GM21526 (cell line): ENCODE measurements around the gene C10orf90.

Experiments
- ATAC-seq: cut with Tn5 transposase; IDR thresholded peaks from one replicate; pipeline ENCODE4 v1.9.1; 2021; ENCODE audit warnings: moderate library complexity; ENCODE audit not compliant: unreplicated experiment, low FRiP score

The C10orf90 gene

GRCh38 chr10:126586878-126587277, 83.6 kb downstream of the C10orf90 start:
- ATAC-seq, result no peak

DNA sequence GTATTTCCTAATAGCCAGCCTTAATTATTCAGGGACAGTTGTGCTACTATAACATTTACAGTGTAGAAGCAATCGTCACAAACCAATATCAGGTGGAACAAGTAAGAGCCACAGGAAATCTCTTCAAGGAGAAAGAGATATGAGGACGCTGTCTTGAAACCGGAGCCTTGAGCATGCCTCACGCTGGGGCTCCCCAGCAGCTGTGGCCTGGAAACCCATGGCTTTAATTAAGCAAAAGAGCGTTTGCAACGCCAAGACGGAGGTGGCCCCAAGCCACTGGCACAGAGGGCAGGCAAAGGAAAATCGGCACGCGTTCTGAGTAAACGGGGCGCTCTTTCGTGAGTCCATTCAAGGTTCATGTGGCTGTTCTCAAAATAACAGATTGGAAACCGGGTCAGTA, 84.4 kb downstream of the C10orf90 start:
- ATAC-seq, result no peak

DNA sequence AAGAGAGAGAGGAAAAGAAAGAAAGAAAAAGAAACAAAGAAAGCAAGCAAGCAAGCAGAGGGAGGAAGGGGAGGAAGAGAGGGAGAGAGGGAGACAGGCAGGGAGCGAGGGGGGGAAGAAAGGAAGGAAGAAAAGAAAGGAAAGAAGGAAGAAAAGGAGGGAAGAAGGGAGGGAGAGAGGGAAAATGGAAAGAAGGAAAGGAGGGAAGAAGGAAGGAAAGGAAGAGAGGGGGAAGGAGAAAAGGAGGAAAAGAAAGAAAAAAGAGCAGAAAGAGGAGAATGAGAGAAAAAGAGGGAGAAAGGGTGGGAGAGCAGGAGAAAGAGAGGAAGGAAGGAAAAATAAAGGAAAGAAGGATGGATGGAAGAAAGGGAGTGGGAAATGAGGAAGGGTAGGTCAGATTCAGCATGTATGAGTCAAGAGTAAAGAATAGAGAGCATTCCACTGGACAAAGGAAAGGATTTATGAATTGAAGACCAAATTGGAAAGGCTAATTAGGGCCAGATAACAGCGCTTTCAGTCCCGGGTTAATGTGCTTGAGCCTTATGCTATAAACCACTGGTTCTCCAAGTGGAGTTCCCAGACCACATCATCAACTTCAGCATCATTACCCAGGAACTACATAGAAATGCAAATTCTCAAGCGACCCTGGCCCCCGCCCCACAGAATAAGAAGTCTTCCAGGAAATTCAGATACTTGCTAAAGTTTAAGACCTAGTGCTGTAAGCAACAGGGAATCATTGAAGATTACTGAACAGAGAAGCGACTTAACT, 85.1 kb downstream of the C10orf90 start:
- ATAC-seq, result no peak

DNA sequence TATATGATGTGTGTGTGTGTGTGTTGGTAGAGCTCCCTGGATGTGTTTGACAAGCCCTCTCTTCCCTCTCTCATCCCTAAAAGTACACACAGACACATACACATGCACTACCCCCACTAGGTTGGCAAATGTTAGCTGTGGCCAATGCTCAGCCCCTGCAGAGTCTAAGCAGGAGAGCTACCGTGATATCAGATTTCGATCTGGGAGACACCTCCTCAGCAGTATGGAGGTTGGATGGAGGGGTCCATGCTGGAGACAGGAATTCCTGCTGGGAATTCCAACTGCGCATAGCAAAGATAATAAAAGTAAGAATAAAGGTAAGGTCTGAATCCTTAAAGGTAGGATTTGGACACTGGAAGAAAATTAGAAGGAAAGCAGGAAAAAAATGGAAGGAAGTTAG, 85.7 kb downstream of the C10orf90 start:
- no peak for ATAC-seq

- no peak for ATAC-seq
Observed at GRCh38 chr10:126583552-126584200, 86.8 kb downstream of the C10orf90 start.

DNA sequence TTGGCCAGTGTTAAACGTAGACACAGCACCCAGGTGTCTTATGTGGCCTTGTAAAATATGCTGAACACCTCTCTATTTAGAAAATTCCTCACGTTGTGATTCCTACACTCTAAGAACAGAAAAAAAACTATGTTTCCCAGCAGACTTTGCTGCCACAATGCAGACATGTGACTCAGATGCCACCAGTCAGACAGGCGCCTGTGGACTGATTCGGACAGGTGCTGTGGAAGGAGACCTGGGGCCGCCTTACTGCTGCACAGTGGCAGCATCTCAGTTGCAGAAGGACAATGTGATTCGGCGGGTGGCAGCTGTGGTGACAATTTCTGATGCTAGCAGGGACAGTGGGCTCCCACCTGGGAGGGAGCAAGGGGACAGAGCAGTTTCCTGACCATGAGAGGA, 88.8 kb downstream of the C10orf90 start:
- no peak for ATAC-seq

- no peak for ATAC-seq
Observed at GRCh38 chr10:126580873-126581647, 89.4 kb downstream of the C10orf90 start.

DNA sequence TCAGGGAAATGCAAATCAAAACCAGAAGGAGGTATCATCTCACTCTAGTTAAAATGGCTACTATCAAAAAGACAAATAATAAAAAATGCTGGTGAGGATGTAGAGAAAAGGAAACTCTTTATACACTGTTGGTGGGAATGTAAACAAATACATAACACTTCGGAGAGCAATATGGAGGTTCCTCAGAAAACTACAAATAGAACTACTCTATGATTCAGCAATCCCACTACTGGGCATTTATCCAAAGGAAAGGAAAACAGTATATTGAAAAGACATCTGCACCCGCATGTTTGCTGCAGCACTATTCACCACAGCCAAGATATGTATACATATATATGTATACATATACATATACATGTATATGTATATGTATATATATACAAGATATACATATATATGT, 94.2 kb downstream of the C10orf90 start:
- no peak for ATAC-seq

- no peak for ATAC-seq
Observed at GRCh38 chr10:126570621-126571602, 99.6 kb downstream of the C10orf90 start.

GRCh38 chr10:126570245-126570570, 100.3 kb downstream of the C10orf90 start:
- no peak for ATAC-seq

DNA sequence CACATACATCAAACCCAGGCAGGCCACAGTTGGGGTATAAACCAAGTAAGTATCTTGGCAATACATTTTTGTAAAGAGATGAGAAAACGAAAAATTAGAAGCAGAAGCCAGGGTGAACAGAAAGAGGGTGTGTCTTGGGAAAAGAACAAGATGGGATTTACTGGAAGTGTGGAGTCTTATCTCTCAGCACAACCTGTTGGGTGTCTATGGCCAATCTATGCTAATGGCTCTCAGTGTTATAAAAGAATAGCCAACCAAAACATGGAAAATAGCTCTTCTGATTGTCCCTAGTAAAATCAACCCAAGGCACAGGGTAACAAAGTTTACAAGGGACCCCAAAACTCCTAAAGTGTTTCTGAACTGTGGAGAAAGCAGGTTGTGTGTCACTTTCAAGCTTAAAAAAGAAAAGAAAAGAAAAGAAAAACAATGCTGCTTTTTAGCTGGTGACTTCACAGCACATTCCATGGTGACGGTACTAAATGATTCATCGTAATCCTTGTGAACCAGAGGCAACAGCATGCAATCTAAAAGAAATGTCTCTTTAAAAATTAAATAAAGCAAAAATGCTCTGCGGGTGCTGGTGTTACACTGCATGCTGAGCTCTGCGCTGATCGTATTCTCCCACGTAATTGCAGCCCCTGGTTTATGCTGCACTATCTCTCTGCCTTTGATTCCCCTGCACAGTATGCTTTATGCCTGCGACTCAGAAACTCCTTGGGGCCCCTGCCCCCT, 100.8 kb downstream of the C10orf90 start:
- no peak for ATAC-seq

DNA sequence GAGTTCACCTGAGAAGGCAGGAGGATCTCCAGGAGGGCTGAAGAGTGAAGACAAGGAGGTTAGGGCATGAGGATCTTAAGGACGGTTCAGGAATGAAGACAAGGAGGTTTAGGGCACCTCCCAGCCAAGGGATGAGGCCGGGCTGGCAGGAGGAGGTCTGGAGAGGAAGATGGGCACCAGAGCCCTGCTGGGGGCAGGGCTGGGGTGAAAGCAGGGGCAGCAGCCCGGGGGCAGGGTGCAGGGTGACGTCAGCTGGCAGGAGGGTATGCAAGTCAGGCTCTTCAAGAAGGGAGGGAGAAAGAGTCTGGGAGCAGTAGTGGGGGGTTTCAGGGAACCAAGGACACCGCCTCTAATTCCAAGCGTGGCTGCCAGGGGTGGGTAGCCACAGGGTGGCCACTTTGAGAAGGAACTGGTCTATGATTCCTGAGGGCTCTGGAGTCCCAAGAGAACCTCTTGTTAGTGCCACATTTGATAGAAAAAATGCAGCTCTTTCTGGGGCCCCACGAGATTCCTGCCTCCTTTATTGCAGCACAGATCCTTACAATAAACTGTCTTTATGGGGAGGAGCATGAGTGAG, 101.6 kb downstream of the C10orf90 start:
- no peak for ATAC-seq

DNA sequence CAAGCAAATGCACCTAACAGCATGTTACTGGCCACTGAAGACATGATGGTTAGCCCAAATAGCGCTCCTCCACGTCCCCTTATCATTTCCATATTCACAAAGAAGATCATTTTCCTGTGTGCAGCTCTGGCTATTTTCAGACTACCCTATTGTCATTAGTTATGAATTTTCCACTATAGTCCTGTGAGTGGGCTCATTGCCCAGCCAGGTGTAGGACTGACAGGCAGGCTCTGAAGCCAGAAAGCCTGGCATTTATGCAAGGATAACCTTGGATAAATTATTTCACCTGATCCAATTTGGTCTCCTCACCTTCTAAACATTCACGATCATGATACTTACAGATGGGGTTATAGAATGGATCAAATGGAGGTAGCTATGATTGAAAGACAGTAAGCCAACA, 104.6 kb downstream of the C10orf90 start:
- no peak for ATAC-seq

DNA sequence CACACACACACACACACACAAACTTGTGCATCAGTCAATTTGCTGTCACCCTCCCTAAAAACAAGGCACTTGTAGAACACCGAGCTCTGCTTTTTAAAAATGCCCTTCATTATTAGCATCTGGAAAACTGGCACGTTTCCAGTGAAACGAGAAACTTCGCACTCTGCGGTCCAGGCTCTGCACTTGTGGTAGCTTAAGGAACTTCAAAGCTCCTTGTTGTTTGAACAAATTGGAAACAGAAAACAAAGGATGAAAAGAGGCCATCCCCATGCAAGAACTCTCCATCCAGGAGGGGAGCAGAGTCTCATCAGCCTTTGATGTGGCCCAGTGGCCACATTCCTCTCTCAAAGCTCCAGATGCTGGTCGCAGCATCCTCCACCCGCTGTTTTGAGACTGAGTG, 105.1 kb downstream of the C10orf90 start:
- ATAC-seq, result no peak

DNA sequence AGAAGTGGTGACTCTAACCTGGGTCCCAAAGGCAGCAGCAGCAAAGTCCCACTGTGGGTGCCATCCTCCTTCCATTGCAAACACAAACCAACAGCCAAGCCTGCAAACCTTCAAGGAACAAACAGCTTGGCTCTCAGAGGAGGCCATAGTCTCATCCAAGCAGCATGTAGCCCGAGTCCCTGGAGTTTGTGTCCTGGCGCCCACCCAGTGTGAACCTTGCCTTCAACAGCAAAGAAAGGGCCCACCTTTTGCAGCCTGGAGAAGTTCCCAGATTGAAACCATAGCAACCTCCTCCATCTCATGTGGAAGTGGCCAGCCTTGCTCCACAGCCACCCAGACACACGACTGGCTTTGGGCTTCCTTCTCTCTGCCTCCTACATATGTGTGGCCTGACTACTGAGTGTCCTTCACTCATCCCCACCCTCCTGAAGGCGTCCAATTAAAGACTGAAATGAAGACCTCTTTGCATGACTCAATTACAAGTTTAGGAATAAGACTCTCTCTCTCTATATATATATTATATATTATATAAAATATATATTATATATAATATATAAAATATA, 106.1 kb downstream of the C10orf90 start:
- no peak for ATAC-seq

- no peak for ATAC-seq
Observed at GRCh38 chr10:126563361-126563760, 107.1 kb downstream of the C10orf90 start.

DNA sequence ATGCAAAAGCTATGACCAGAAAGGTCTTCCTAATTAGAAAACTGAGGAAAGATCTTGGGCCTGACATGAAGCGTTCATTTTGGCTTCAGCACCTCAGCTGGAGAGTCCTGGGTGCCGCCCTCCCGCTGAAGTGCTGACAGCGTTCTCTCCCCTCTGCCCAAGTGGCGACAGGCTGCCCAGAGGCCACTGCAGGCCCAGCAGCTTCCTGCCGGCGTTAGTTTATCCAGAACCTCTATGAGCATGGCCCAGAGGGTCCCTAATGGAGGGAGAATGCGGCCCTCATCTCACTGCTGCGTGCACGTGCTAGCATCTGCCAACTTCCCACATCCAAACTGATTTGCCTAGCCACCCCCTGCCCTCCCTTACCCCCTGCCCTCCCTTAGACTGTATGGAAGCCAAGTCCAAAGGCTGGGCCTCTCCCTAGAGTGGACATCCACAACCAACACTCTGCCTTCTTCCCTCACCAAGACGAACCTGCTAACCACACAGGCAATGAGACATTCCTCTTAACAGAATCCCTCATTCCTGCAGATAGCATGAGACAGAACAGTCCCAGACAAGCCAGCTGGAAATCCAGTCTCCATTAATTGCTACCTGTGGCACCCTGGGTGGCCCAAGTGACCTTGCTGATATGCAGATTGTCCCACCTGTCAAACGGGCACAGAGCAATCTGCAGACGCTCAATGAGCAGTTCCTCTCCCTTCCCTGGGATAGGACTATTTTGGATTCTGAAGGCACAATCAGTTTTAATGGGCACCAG, 108.4 kb downstream of the C10orf90 start:
- no peak for ATAC-seq

- ATAC-seq, result no peak
Observed at GRCh38 chr10:126561294-126561920, 109.1 kb downstream of the C10orf90 start.
